HG03354 (cell line): ENCODE data around the gene PIGU.
"Not testable (repeated sequence)": the region's sequence is repeated elsewhere in the genome, so short reads cannot be mapped to it uniquely, and the experiment has no call there.

Experiments used
- ATAC-seq: cut with Tn5 transposase; IDR thresholded peaks from one replicate; pipeline ENCODE4 v1.9.1; 2021; ENCODE audit warnings: mild to moderate bottlenecking; ENCODE audit not compliant: unreplicated experiment, poor library complexity, severe bottlenecking

The PIGU gene

GRCh38 chr20:34626992-34627391 is 49.9 kb downstream of the PIGU start:
- no peak for ATAC-seq

- no peak for ATAC-seq
These were observed 52.3 kb downstream of the PIGU start for GRCh38 chr20:34624629-34625028.

GRCh38 chr20:34622821-34623451 is 54.0 kb downstream of the PIGU start:
- ATAC-seq = no peak

GRCh38 chr20:34621383-34622367 is 55.2 kb downstream of the PIGU start:
- ATAC-seq = no peak

GRCh38 chr20:34621036-34621343 is 55.9 kb downstream of the PIGU start:
- ATAC-seq = no peak

- no peak for ATAC-seq
These were observed 58.2 kb downstream of the PIGU start for GRCh38 chr20:34618676-34619075.

- ATAC-seq = not testable (repeated sequence)
These were observed 60.0 kb downstream of the PIGU start for GRCh38 chr20:34616913-34617312.

GRCh38 chr20:34615477-34615876 is 61.4 kb downstream of the PIGU start:
- ATAC-seq = no peak

- ATAC-seq = not testable (repeated sequence)
These were observed 64.9 kb downstream of the PIGU start for GRCh38 chr20:34611976-34612375.

- ATAC-seq = no peak
These were observed 69.8 kb downstream of the PIGU start for GRCh38 chr20:34607066-34607465.

- no peak for ATAC-seq
These were observed 71.7 kb downstream of the PIGU start for GRCh38 chr20:34604980-34605788.

- no peak for ATAC-seq
These were observed 75.8 kb downstream of the PIGU start for GRCh38 chr20:34600892-34601653.

GRCh38 chr20:34595377-34596184 is 81.3 kb downstream of the PIGU start:
- no peak for ATAC-seq

GRCh38 chr20:34586488-34587163 is 90.3 kb downstream of the PIGU start:
- no peak for ATAC-seq

GRCh38 chr20:34585019-34585418 is 91.9 kb downstream of the PIGU start:
- ATAC-seq = no peak

- no peak for ATAC-seq
These were observed 93.3 kb downstream of the PIGU start for GRCh38 chr20:34583544-34583943.

GRCh38 chr20:34582911-34583310 is 94.0 kb downstream of the PIGU start:
- ATAC-seq = no peak

GRCh38 chr20:34582221-34582620 is 94.7 kb downstream of the PIGU start:
- no peak for ATAC-seq
